CD4-positive, alpha-beta T cell treated with Interleukin-21 for 1 hour (primary cell): ENCODE data around the gene HIPK1.
"Not testable (repeated sequence)": the region's sequence is repeated elsewhere in the genome, so short reads cannot be mapped to it uniquely, and the experiment has no call there.

Experiments
- DNase-seq: peaks from one replicate; pipeline ENCODE4 v3.0.0-alpha.2; 2020

The HIPK1 gene

GRCh38 chr1:113946112-113946511 is 17.0 kb downstream of the HIPK1 start:
- DNase-seq = no peak

- no peak for DNase-seq
Observed at GRCh38 chr1:113946678-113947387, 17.7 kb downstream of the HIPK1 start.

- DNase-seq = peak; percentile 35
Observed at GRCh38 chr1:113947388-113948107, 18.4 kb downstream of the HIPK1 start.

GRCh38 chr1:113948151-113948550 is 19.0 kb downstream of the HIPK1 start:
- not testable (repeated sequence) for DNase-seq

- peak; percentile 42 for DNase-seq
Observed at GRCh38 chr1:113949007-113949406, 19.9 kb downstream of the HIPK1 start.

- DNase-seq = no peak
Observed at GRCh38 chr1:113950908-113951307, 21.8 kb downstream of the HIPK1 start.

GRCh38 chr1:113951719-113952118 is 22.6 kb downstream of the HIPK1 start:
- no peak for DNase-seq

- no peak for DNase-seq
Observed at GRCh38 chr1:113957984-113958383, 28.9 kb downstream of the HIPK1 start.

- DNase-seq = no peak
Observed at GRCh38 chr1:113958691-113959090, 29.6 kb downstream of the HIPK1 start.

GRCh38 chr1:113963281-113963906 is 34.3 kb downstream of the HIPK1 start:
- no peak for DNase-seq

GRCh38 chr1:113965703-113966412 is 36.7 kb downstream of the HIPK1 start:
- DNase-seq = no peak

- DNase-seq = no peak
Observed at GRCh38 chr1:113972954-113973353, 43.8 kb downstream of the HIPK1 start.

- peak; percentile 23 for DNase-seq
Observed at GRCh38 chr1:113975211-113975895, 46.2 kb downstream of the HIPK1 start.

- DNase-seq = no peak
Observed at GRCh38 chr1:113976609-113977278, 47.6 kb downstream of the HIPK1 start.

GRCh38 chr1:113977906-113978305 is 48.8 kb downstream of the HIPK1 start:
- DNase-seq = no peak

GRCh38 chr1:113978863-113979702 is 50.0 kb downstream of the HIPK1 start, which contains the start of gene OLFML3:
Gene OLFML3 (plus strand): TSS chr1:113979474. CDS start chr1:113979517, 43 bp downstream.
- peak; percentile 58 for DNase-seq

- no peak for DNase-seq
Observed at GRCh38 chr1:113980110-113980509, 51.0 kb downstream of the HIPK1 start.

GRCh38 chr1:113981962-113982931 is 53.1 kb downstream of the HIPK1 start:
- DNase-seq = no peak

GRCh38 chr1:113982949-113983348 is 53.8 kb downstream of the HIPK1 start:
- DNase-seq = no peak

GRCh38 chr1:113983391-113983790 is 54.3 kb downstream of the HIPK1 start:
- DNase-seq = no peak
